GM21390 (cell line): ENCODE results near the gene RBM22.
"Not testable (repeated sequence)": the region's sequence is repeated elsewhere in the genome, so short reads cannot be mapped to it uniquely, and the experiment has no call there.

Source experiments
- ATAC-seq: cut with Tn5 transposase; IDR thresholded peaks from one replicate; pipeline ENCODE4 v1.9.1; 2021; ENCODE audit not compliant: unreplicated experiment

RBM22 gene

DNA sequence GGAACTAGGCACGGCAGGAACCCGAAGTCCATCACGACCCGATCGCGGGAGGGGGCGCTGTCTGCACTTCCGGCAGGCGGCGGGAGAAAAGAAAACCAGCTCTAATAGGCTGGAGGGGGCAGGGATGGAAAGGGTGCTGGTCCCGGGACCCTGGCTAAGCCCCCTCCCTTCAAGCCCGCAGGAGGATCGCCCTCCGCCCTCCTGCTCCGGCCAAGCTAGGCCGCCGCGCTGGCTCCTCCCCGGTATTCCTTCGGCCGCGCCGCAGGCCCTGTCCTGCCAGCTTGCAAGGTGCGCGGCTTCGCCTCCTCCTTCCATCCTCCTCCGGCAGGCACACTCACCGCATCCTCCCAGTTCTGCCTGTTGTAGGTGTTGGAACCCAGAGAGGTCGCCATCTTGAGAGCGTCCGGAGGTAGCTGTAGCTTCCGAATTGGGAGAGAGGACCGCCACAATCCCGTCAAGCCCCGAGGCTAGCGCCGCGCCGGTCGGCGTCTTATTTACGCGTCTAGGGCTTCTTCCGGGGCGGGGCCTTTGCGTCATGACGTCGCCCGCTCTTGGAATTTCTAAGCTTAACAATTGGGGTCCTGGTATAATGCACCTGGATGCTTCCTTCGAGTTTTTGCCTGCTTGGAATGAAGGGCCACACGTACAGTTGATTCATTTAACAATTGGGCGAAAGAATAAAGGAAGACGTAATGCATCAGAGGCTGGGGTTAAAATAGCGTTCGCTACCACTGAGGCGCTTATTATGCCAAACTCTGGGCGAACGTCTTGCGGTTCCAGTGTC lies at the start of gene RBM22:
Gene RBM22 (minus strand): TSS at position 469 of the 784 bp plus-strand sequence. CDS start 77 bp downstream, at position 392.
- peak; percentile 98 for ATAC-seq

DNA sequence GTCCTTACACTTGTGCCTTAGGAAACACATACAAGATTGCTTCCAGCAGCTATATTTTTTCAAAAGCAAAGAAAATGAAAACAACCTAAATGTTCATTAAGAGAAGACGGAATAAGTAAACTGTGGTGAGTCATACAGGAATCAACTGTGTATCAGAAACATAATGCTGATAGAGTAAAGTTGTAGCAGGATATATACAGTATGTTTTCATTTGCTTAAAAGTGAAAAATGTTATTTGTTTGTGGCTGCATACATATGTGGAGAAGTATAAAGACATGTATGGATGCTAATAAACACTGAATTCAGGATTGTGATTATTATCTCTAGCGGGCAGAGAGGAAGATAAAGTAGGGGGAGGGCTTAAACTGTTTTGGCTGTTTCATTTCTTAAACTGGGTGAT lies 49.6 kb upstream of the RBM22 start:
- no peak for ATAC-seq

DNA sequence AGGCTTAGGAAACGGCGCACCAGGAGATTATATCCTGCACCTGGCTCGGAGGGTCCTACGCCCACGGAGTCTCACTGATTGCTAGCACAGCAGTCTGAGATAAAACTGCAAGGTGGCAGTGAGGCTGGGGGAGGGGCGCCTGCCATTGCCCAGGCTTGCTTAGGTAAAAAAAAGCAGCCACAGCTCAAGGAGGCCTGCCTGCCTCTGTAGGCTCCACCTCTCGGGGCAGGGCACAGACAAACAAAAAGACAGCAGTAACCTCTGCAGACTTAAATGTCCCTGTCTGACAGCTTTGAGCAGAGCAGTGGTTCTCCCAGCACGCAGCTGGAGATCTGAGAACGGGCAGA lies 42.3 kb upstream of the RBM22 start:
- not testable (repeated sequence) for ATAC-seq

DNA sequence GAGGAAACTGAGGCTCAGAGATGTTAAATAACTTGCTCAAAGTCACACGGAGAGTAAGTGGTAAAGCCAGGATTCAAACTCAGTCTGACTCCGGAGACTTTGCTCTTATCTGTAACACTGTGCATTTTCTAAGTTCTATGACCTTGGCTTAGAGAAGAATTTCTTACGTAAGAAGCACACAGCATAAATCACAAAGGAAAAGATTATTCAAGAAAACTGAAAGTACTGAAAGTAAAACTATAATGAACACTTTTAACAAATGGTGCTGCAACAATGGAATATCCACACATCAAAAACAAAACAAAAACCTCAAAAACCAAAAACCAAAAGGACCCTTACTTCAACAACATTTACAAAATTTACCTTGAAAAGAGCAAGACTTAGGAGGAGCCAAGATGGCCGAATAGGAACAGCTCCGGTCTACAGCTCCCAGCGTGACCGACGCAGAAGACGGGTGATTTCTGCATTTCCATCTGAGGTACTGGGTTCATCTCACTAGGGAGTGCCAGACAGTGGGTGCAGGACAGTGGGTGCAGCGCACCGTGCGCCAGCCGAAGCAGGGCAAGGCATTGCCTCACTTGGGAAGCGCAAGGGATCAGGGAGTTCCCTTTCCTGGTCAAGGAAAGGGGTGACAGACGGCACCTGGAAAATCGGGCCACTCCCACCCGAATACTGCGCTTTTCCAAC lies 41.7 kb upstream of the RBM22 start:
- ATAC-seq, result not testable (repeated sequence)

DNA sequence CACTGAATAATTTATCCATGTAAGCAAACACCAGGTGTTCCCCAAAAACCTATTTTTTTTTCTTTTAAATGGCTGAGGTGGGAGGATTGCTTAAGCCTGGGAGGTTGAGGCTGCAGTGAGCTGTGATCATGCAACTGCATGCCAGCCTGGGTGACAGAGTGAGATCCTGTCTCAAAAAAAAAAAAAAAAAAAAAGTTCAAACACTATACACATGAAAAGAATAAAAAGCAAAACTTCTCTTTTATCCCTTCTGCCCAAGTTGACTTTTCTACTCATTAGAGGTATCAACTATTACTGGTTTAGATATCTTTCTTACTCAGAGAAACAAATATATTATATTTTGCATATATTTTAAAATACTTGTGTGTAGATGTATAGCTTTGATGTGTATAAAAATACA lies 40.1 kb upstream of the RBM22 start:
- no peak for ATAC-seq

DNA sequence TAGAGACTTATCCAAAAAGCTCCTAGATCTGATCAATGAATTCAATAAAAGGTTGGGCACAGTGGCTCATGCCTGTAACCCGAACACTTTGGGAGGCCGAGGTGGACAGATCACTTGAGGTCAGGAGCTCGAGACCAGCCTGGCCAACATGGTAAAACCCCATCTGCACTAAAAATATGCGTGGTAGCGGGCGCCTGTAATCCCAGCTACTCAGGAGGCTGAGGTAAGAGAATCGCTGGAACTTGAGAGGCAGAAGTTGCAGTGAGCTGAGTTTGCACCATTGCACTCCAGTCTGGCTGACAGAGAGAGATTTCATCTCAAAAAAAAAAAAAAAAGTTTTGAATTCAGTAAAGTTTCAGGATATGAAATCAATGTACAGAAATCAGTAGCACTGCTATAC lies 38.0 kb upstream of the RBM22 start:
- no peak for ATAC-seq

DNA sequence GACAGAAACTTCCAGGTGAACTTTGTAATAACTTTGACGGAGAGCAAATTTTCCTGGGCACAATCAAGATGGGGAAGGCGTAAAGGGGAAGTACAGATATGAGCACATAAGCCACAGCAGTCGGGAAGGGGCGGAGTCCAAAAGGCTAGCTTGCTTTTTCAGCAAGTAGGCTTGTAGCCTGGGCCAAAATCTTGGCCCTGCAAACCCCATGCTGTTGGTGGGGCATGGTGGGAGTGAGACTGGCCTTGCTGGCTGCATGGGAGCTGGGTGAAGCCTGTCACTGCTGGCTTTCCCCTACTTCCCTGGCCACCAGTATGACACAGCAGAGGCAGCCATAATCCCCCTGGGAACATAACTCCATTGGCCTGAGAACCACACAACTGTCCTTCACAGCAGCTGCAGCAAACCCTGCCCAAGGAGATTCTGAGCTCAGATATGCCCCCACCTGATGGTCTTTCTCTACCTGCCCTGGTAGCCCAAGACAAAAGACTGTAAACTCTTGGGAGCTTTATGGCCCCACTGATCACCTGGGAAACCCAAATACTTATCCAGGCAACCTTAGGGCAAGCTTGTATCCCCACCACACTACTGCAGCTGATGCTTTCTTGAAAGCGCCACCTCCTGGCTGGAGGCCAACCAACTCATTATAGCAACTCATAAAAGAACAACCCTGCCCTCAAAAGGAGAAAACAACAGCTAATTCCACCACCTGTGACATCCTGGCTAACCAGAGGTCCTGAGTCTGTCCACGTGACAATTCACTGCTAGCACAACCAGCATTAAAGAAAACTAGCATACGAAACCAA lies 33.9 kb upstream of the RBM22 start:
- peak; percentile 77 for ATAC-seq

DNA sequence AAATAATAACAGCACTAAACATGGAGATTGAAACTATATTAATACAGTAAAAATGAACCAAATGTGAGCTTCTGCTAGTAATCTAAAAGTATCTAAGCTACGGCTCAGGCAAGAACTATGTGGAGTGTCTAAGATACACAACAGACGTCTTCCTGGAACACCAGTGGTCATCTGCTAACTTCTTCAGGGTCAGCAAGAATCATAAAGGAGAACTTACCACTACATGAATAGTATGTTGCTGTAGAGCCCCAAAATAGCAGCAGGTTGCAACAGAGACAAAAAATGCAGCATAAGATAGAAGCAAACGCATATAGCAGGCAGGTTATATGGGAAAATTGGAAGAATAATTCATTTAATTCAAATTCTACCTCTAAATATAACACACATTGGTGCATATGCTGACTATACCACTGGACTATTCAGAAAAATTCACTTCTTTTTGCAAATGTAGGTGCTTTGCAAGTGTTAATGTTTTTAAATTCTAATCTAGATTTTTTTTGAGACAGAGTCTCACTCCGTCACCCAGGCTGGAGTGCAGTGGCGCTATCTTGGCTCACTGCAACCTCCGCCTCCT lies 30.9 kb upstream of the RBM22 start:
- no peak for ATAC-seq

DNA sequence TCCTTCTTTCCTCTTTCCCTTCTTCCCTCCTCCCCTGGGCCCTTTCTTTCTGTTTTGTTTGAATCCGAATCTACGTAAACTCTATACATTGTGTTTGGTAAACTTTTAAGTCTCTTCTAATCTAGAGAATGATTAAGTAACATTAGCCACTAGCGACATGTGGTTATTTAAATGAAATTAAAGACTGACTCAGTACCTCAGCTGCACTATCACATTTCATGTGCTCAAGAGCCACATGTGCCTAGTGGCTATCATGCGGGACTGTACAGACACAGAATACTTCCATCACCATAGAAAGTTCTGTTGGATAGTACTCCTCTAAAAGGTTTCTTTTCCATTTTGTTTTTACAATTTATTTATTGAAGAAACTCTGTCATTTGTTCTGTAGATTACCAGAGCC lies 29.0 kb upstream of the RBM22 start:
- no peak for ATAC-seq

DNA sequence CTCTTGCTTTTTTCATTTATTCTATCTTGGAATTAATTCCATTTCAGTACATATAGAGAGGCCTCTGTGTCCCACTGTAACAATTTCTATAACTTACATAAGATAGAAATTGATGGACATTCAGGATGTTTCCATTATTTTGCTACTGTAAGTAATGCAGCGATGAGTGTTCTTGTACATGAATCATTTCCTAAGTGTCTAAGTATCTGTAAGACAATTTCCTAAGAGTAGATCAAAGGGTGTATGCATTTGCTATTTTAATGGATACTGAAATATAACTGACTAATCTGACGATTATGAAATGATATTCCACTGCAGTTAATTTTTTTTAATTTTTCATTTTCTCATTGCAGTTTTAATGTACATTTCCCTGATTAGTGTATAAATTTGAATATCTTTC lies 23.0 kb upstream of the RBM22 start:
- ATAC-seq, result no peak

DNA sequence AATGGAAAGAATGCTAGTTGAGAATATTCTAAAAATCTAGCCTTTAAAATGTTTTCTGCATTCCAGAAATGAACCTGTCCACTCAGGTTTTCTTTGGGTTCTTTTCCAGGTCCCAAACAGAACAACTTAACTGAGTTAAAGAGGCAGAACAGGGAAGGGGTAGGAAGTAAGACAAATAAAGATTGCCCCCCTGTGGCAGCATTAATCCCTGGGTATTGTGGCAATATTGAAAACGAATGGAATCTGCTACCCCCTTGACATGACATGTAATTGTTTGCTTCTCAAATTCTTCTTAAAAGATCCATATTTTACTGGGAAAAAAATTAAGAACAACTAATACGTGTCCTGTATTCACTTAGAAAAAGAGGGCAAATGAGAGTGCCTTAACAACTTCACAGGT lies 9.3 kb upstream of the RBM22 start:
- ATAC-seq, result no peak

DNA sequence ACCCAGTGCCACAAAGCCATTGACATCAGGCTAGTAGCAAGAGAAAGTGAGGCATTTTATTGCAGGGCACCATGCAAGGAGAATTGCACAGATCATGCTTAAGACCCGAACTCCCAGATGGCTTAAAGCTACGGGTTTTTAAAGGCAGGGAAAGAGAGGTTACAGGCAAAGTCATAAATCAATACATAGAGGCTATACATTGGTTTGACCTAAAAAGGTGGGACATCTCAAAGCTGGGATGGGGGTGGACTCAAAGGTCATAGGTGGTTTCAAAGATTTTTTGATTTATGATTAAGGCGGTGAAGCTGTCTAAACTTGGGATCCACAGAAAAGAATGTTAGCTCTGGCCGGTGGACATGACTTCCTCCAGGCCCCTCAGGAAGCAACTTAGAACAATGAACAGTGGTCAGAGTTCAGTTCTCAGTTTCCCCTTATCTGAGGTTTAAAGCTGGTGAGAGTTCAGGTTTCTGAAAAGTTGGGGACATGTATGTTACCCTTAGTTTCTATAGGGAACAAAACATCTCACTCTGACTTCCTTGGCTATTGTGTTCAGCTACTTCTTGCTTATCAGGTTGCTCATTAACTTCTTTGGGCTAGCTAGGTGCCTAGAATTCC lies 6.0 kb upstream of the RBM22 start:
- no peak for ATAC-seq

DNA sequence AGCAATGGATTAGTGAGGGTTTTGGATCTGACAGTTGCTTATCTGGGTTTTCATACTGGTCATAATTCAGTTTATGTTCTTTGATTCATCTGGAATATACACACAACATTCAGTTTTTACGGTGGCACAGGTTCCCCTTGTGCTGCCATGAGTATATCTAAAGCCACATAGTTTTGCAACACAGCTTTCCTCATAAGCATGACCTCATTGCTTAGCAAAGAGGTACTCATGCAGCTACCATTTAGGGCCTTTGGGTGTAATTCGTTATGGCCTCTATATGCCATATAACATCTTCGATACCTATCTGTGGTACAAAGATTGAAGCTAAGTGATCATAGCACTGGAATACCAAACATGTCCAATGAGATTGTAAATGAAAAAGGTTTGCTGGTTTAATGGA lies 2.9 kb upstream of the RBM22 start:
- ATAC-seq, result no peak

DNA sequence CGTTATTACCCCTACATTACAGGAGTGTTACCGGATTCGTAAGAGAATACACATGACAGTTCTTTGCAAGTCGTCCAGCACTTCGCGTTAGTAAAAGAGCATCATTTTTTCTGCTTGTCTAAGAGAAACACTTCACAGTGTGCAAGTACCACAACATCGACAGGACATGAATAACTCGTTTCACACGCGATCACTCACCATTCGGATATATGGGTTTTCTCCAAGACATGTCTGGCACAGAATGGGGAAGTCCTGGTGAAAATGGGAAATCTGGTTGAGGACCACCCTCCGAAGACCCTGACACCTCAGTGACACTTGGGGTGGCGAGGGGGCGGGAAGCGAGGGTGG lies 642 bp downstream of the RBM22 start:
- peak; percentile 9 for ATAC-seq

DNA sequence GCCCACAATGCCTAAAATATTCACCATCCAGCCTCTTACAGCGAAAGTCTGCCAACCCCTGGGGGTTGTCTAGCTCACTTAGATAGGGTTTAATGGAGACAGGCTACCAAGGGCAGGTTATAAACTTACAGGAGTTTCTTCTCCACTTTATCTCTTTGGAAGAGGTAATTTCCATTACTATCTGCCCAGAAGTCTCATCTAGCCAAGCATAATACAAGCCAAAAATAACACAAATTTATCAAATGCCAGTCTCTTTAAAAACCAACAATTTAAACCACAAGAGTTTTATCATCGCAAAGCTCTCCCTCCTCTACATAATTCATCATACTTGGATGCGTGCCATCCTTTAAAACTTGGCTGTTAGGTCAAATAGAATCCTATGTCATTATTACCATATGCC lies 6.2 kb downstream of the RBM22 start:
- no peak for ATAC-seq

DNA sequence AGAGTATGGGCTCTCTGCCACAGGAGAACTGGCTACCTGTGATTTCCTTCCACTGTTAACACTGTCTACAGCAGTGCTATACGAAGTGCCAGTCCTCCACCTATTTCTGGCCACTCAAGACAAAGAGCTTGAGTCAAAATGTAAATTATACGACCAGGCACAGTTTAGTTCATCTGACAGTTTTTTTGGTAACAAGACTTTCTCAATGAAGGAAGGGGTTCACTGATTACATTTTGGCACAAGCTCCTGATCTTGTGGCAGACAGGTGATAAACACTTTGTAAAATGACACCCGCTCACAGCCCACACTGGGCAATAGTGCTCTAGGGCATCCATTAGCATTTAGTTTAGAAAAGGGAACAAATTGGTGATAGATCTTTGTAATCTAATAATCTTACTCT lies 8.6 kb downstream of the RBM22 start:
- no peak for ATAC-seq

DNA sequence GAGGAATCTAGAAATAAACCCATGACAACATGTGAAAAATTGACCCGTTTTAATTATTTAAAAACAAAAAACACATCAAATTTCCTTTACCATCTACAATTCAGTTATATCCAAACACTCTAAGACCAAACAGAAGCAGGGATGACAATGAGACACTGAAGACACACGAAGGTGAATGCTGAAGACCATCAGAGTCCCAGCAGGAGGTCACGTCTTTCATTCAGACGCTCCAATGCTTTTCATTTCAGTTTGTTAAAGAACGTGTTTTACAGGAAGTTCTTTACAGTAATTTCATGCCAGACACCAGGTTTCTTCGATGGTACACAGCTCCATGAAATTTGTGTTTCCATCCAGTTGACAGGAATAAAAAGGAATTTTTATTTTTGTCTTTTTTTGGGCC lies 10.1 kb downstream of the RBM22 start:
- no peak for ATAC-seq

DNA sequence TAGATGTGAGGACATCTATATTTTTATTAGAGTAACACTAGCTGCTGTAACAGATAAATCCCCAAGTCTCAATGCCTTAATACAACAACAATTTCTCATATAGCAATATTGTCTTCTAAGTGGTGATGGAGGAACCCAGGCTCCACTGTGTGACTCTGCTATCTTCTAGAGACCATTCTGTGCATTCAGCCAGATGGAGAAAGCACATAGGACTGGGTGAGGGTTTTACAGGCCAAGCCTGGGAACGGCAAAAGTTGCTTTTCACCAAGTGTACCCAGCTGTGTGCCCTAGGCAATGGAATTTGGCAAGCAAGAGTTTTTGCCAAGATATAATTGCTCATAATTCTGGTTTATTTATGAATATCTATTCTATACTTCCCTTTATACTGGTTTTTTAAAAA lies 11.7 kb downstream of the RBM22 start:
- ATAC-seq, result no peak

DNA sequence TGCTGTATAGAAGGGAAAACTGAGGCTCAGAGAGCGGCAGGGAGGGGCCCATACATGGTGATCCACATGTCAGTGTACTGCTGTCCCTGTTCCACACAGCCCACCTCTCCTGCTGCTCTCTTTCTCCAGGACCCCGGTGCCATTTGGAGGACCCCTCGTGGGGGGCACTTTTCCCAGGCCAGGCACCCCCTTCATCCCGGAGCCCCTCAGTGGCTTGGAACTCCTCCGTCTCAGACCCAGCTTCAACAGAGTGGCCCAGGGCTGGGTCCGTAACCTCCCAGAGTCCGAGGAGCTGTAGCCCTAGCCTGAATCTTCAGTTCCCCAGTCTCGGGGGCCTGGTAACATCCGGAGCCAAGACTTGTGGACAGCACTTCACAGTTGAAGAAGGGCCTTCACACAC lies 24.3 kb downstream of the RBM22 start:
- no peak for ATAC-seq

DNA sequence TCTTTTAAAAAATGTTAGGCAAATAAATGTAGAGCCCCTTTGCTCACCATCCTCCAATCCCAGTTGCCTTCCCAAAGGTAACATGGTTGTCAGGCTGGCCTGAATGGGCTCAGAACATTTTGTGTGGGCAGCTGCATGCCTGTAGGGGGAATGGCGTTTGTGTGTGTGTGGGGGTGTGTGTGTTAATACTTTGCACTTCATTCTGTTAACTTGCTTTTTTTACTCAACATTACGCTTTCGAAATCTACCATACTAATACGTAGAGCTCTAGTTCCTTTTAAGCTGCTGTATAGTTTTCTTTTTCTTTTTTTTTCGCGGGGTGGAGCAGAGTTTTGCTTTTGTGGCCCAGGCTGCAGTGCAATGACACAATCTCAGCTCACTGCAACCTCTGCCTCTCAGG lies 25.8 kb downstream of the RBM22 start:
- ATAC-seq, result no peak

DNA sequence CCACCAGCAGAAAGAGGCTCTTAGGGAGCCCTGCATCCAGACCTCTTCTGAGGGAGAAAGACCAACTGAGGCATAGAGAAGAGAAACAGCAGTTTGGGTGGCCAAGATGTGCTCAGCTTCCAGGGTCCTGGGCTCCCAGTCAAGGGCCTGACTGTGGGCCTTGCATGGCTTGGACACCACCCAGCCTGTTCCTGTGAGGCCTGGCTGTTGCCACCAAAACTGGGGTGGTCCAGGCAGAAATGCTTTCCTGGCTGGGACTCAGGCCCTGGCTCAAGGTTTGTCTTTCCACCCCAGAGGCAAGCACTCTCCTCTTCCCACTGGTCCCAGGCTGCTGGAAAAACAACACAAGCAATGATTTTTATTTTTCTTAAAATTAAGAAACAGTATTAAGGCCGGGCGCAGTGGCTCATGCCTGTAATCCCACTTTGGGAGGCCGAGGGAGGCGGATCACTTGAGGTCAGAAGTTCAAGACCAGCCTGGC lies 26.5 kb downstream of the RBM22 start:
- ATAC-seq, result no peak
